HepG2 (cell line): ENCODE measurements around the gene SGCD. TPM values are rescaled to one million over a fixed set of nuclear protein-coding genes. Genes with fewer than 3 reads are reported as not detected.

Experiments used
- ATAC-seq: fragments of 200-7000 bp; cut with Tn5 transposase; 3 replicates; pipeline ENCODE4 v1.9.1; 2020; ENCODE audit warnings: mild to moderate bottlenecking, moderate library complexity
- BruUV-seq: library from RNA; stranded (reverse); fragments of 400-500 nt; replicated peaks from 2 replicates; lab custom pipeline; 2021; lab: Mats Ljungman, UMichigan
- CTCF ChIA-PET: fragments of 300-600 bp; formaldehyde crosslinking; extraction: SDS; loops from one replicate; lab custom pipeline; 2021; ENCODE audit warnings: low total read pairs, inconsistent platforms, low intra/inter-chr PET ratio; lab: Yijun Ruan, JAX
- POLR2A ChIA-PET: fragments of 350-600 bp; sonication (Branson Sonifier 250); formaldehyde crosslinking; loops from one replicate; lab custom pipeline; 2020; ENCODE audit warnings: antibody characterized with exemption, inconsistent platforms; lab: Yijun Ruan, JAX
- DNase-seq: peaks from one replicate; pipeline ENCODE4 v3.0.0-alpha.2; 2015; ENCODE audit warnings: low spot score
- FAIRE-seq: peaks from 3 replicates; lab custom pipeline; 2011; peaks lifted over from hg19 to GRCh38; lab: Jason Lieb, UNC
- H2AFZ ChIP-seq: one replicate; pipeline ENCODE4 v1.6.1; 2011; ENCODE audit warnings: low read length, inconsistent platforms
- H3K27ac ChIP-seq: fragments of 300-600 bp; 3 replicates; pipeline ENCODE4 v1.8.0; 2011; ENCODE audit warnings: mixed run types, mild to moderate bottlenecking, mixed read lengths, low read length, inconsistent platforms; ENCODE audit not compliant: insufficient read depth; ENCODE audit errors: extremely low read length
- H3K27me3 ChIP-seq, 2 experiments: fragments of 200-600 bp in 1 of 2; 2 replicates in 1 of 2; 3 replicates in 1 of 2; pipeline versions ENCODE4 v1.6.0 to v1.8.0; 2011; ENCODE audit warnings: low read length in 2 of 2, mild to moderate bottlenecking in 2 of 2, moderate library complexity in 2 of 2, inconsistent platforms in 1 of 2; ENCODE audit not compliant: insufficient read depth in 2 of 2, control insufficient read depth in 1 of 2
- H3K36me3 ChIP-seq, 2 experiments: fragments of 200-600 bp in 1 of 2; replicated peaks in 1 of 2; 2 replicates in 1 of 2; 3 replicates in 1 of 2; pipeline versions ENCODE4 v1.5.1 to v1.8.0; 2011; ENCODE audit warnings: low read length in 2 of 2, inconsistent platforms in 1 of 2; ENCODE audit not compliant: insufficient read depth in 2 of 2, control insufficient read depth in 1 of 2
- H3K4me1 ChIP-seq: 2 replicates; pipeline ENCODE4 v1.5.1; 2012; ENCODE audit warnings: low read length, inconsistent platforms; ENCODE audit not compliant: insufficient read depth
- H3K4me2 ChIP-seq: 2 replicates; pipeline ENCODE4 v1.6.0; 2011; ENCODE audit warnings: low read depth, low read length, inconsistent platforms
- H3K4me3 ChIP-seq, 3 experiments: fragments of 200-600 bp in 1 of 3; sonication (generic), shearing (Covaris generic) in 1 of 3; replicated peaks in 1 of 3; 2 replicates each; pipeline ENCODE4 v1.5.1; 2011 to 2016; ENCODE audit warnings: low read length in 3 of 3, inconsistent platforms in 2 of 3, low read depth in 2 of 3, mild to moderate bottlenecking in 2 of 3, control low read depth in 1 of 3, mixed read lengths in 1 of 3; ENCODE audit not compliant: insufficient read depth in 1 of 3
- H3K79me2 ChIP-seq: one replicate; pipeline ENCODE4 v1.6.1; 2011; ENCODE audit warnings: low read length, inconsistent platforms; ENCODE audit not compliant: insufficient read depth
- H3K9ac ChIP-seq: 2 replicates; pipeline ENCODE4 v1.6.0; 2011; ENCODE audit warnings: mild to moderate bottlenecking, low read depth, low read length, inconsistent platforms; ENCODE audit not compliant: insufficient read depth
- H3K9me3 ChIP-seq: 2 replicates; pipeline ENCODE4 v1.5.1; 2012; ENCODE audit warnings: mild to moderate bottlenecking, low read length
- H4K20me1 ChIP-seq: 2 replicates; pipeline ENCODE4 v1.6.0; 2011; ENCODE audit warnings: inconsistent platforms, mild to moderate bottlenecking, low read length, moderate library complexity; ENCODE audit not compliant: insufficient read depth
- FOXC1 ChIP-seq: sonication (generic); formaldehyde crosslinking; IDR thresholded peaks from 2 replicates; pipeline ENCODE4 v1.8.0; 2022; ENCODE audit warnings: mild to moderate bottlenecking, missing genetic modification reagents, borderline replicate concordance
- NFATC3 ChIP-seq: sonication (generic); formaldehyde crosslinking; IDR thresholded peaks from 2 replicates; pipeline ENCODE4 v1.5.1; 2020; ENCODE audit warnings: mild to moderate bottlenecking, missing genetic modification reagents
- NPAS2 ChIP-seq: sonication (generic); formaldehyde crosslinking; IDR thresholded peaks from 2 replicates; pipeline ENCODE4 v1.8.0; 2022; ENCODE audit warnings: mild to moderate bottlenecking, missing genetic modification reagents, borderline replicate concordance
- ZFP36L1 ChIP-seq: sonication (generic); formaldehyde crosslinking; IDR thresholded peaks from 2 replicates; pipeline ENCODE4 v1.8.0; 2022; ENCODE audit warnings: mild to moderate bottlenecking, missing genetic modification reagents, moderate library complexity
- ZNF101 ChIP-seq: sonication (generic); formaldehyde crosslinking; IDR thresholded peaks from 2 replicates; pipeline ENCODE4 v1.4.0; 2020; ENCODE audit warnings: mild to moderate bottlenecking, low read depth, missing genetic modification reagents, borderline replicate concordance
- ZNF264 ChIP-seq: sonication (generic); formaldehyde crosslinking; IDR thresholded peaks from 2 replicates; pipeline ENCODE4 v1.4.0; 2020; ENCODE audit warnings: missing genetic modification reagents
- ZNF709 ChIP-seq: sonication (generic); formaldehyde crosslinking; IDR thresholded peaks from 2 replicates; pipeline ENCODE4 v1.5.0; 2020; ENCODE audit warnings: mild to moderate bottlenecking, missing genetic modification reagents
- in situ Hi-C: cut with HindIII; loops from 2 replicates; pipeline ENCODE4 v1.10.0; 2017; ENCODE audit warnings: low pct_unique_long_range_greater_than_20kb; ENCODE audit not compliant: extremely low pct_ligation_motif_present
- intact Hi-C: fragments of 100-400 bp; cut with micrococcal nuclease; formaldehyde crosslinking; loops from one replicate; pipeline ENCODE4 v1.10.0; 2022; ENCODE audit not compliant: unreplicated experiment
- polyA plus RNA-seq, 8 experiments: library from polyadenylated mRNA; depleted of rRNA in 3 of 8; stranded (reverse) in 7 of 8; unstranded in 1 of 8; fragments of >200 nt; fragmentation: Illumina TruSeq in 4 of 8; extraction: Trizol in 4 of 8; gene quantifications; 2 replicates each; pipeline versions ENCODE4 v1.2.1 to v1.2.3, GENCODE V29; 2011 to 2016; ENCODE audit warnings: low read depth in 4 of 8, missing spikeins in 1 of 8, mixed read lengths in 1 of 8; ENCODE audit not compliant: insufficient read depth in 1 of 8
- total RNA-seq, 5 experiments: library from RNA; depleted of rRNA; stranded (reverse); fragments of >200 nt; fragmentation: Illumina TruSeq; extraction: Trizol; gene quantifications; 2 replicates each; pipeline ENCODE4 v1.2.3, GENCODE V29; 2016; ENCODE audit warnings: low read depth in 1 of 5
- TF ChIP-seq, protein P1 (sequence below): sonication (generic); formaldehyde crosslinking; IDR thresholded peaks from 2 replicates; pipeline ENCODE4 v1.4.0; 2020; ENCODE audit warnings: mild to moderate bottlenecking, missing genetic modification reagents

The SGCD gene
- total and polyA plus RNA-seq, 2 of the 13 experiments (the other 11 are each of a cell fraction or from before 2014, with no cell fraction given) = not detected

DNA sequence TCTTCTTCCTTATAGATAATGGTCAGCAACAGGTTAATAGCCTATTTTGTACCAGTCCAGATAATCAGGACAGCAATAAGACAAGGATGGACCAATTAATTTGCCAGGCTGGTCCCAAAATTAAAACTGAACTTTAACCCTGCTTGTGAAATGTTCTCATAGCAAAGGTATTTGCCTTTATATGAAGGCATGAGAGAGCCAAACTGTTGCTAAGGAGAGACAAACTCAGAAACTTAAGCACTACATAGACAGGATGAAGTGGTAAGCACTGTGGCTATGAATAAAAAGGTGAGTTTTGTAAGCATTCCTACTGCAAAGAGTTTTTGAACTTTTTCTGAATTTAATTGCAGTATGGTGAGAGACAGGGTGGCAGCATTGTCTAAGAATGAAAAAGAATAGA, 348.4 kb downstream of the SGCD start:
- TF ChIP-seq FOXC1 (CRISPR knock-in tag) = no peak
- TF ChIP-seq ZNF709 (CRISPR knock-in tag) = no peak
- TF ChIP-seq ZNF264 (CRISPR knock-in tag) = no peak
- no peak for TF ChIP-seq NPAS2
- TF ChIP-seq ZNF101 (CRISPR knock-in tag) = no peak
- TF ChIP-seq ZFP36L1 = no peak
- TF ChIP-seq, protein P1, sequence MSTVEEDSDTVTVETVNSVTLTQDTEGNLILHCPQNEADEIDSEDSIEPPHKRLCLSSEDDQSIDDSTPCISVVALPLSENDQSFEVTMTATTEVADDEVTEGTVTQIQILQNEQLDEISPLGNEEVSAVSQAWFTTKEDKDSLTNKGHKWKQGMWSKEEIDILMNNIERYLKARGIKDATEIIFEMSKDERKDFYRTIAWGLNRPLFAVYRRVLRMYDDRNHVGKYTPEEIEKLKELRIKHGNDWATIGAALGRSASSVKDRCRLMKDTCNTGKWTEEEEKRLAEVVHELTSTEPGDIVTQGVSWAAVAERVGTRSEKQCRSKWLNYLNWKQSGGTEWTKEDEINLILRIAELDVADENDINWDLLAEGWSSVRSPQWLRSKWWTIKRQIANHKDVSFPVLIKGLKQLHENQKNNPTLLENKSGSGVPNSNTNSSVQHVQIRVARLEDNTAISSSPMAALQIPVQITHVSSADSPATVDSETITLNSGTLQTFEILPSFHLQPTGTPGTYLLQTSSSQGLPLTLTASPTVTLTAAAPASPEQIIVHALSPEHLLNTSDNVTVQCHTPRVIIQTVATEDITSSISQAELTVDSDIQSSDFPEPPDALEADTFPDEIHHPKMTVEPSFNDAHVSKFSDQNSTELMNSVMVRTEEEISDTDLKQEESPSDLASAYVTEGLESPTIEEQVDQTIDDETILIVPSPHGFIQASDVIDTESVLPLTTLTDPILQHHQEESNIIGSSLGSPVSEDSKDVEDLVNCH (CRISPR knock-in tag) = no peak
- TF ChIP-seq NFATC3 (CRISPR knock-in tag) = no peak
- Histone ChIP-seq H3K4me2 (no peak overlapping the region), H4K20me1 (no peaks in the 10 kb centered on the region), H3K9me3 (no peaks in the 10 kb centered on the region), H2AFZ (no peak overlapping the region), H3K27ac (no peak overlapping the region), H3K4me1 (no peaks in the 10 kb centered on the region), H3K79me2 (no peaks in the 10 kb centered on the region), H3K9ac (no peak overlapping the region), H3K36me3 (no peaks in the 10 kb centered on the region), H3K4me3 (no peak overlapping the region), H3K27me3 (no peaks in the 10 kb centered on the region)
- CTCF ChIA-PET = no interaction called here
- in situ Hi-C loops = loop anchor here (25.0 kb wide), 1 partner anchor 462 kb away; the partner anchor contains the start of gene MED7
- intact Hi-C loops = no loop called here
- no peak for DNase-seq
- BruUV-seq = no TSS peak
- POLR2A ChIA-PET = no interaction called here
- no peak for FAIRE-seq
- no peak for ATAC-seq
